Activated T-cell treated with anti-CD3 and anti-CD28 coated beads, Interleukin-2, amount 50 U/mL, for 24 hours (primary cell): ENCODE results near the gene HNRNPF.

ENCODE experiments used
- DNase-seq: peaks from one replicate; pipeline ENCODE4 v3.0.0-alpha.2; 2020
- H3K27ac Mint-ChIP-seq: 2 replicates; pipeline ENCODE4 v1.8.0; 2020; ENCODE audit warnings: mild to moderate bottlenecking, mixed read lengths
- H3K27me3 Mint-ChIP-seq: 2 replicates; pipeline ENCODE4 v1.8.0; 2020; ENCODE audit warnings: mixed read lengths
- H3K36me3 Mint-ChIP-seq: 2 replicates; pipeline ENCODE4 v1.8.0; 2020; ENCODE audit warnings: low read depth, mixed read lengths
- H3K4me1 Mint-ChIP-seq: 2 replicates; pipeline ENCODE4 v1.8.0; 2020; ENCODE audit warnings: low read depth, mixed read lengths
- H3K4me3 Mint-ChIP-seq: 2 replicates; pipeline ENCODE4 v1.8.0; 2020; ENCODE audit warnings: mild to moderate bottlenecking, moderate library complexity, mixed read lengths
- H3K9me3 Mint-ChIP-seq: 2 replicates; pipeline ENCODE4 v1.8.0; 2020; ENCODE audit warnings: mixed read lengths

HNRNPF gene

DNA sequence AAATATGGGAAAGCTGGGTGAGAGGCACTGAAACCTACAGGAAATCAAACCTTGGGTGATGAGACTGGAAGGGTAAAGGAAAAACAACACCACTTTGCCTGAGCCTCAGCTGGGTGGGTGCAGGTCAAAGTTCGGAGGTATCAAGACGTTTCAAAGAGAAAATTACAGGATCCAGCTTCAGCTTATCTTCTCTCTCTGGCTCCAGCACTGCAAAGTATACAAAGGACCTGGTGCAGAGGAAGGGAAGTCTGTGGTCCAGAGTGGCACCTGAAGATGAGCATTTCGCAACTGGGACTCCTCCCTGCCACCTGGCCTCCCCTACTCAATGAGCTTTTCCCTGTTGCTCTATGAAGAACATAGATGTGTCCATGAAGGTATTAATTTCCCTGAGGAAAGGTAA lies 44.0 kb downstream of the HNRNPF start:
- Mint-ChIP-seq H3K4me1 (peaks cover 26% of the 10 kb centered on the region), H3K36me3 (peaks cover 7% of the 10 kb centered on the region), H3K4me3 (no peak overlapping the region), H3K27me3 (no peaks in the 10 kb centered on the region), H3K27ac (no peak overlapping the region), H3K9me3 (no peaks in the 10 kb centered on the region)
- no peak for DNase-seq

DNA sequence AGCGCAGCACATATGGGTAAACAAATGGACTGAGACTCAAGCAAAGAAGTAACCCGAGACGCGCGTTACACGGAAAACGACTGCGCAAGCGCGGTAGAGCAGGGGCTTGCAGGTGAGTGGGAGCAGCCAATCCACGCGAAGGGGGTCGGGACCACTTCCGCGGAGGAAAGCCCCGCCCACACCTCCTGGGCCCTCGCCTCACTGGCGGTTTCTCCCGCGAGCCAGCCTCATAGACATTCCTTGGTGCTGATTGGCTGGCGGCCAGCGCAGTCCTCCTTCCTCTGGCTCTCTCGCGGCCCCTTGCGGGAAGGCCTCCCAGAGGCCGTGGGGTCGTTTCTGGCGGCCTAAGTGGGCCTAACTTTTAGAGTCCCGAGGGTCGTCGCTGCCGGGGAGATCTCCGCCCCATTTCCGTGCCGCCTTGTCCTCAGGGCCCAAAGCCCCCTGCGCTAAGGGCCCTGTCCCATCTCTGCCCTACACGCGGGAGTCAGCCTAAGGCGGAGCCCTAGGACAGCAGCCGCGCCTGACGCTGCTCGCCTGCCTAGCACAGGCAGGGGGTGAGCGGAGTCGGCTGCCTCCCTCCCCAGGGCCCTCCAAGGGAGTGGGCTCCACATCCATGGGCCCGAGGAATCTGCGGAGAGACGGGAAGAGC lies 46.7 kb downstream of the HNRNPF start:
- Mint-ChIP-seq H3K27me3 (no peaks in the 10 kb centered on the region), H3K27ac (peak overlapping the region; percentile 97), H3K4me3 (peak overlapping the region; percentile 91), H3K36me3 (peaks cover 7% of the 10 kb centered on the region), H3K9me3 (no peaks in the 10 kb centered on the region), H3K4me1 (peaks cover 27% of the 10 kb centered on the region)
- DNase-seq = peak; percentile 95

DNA sequence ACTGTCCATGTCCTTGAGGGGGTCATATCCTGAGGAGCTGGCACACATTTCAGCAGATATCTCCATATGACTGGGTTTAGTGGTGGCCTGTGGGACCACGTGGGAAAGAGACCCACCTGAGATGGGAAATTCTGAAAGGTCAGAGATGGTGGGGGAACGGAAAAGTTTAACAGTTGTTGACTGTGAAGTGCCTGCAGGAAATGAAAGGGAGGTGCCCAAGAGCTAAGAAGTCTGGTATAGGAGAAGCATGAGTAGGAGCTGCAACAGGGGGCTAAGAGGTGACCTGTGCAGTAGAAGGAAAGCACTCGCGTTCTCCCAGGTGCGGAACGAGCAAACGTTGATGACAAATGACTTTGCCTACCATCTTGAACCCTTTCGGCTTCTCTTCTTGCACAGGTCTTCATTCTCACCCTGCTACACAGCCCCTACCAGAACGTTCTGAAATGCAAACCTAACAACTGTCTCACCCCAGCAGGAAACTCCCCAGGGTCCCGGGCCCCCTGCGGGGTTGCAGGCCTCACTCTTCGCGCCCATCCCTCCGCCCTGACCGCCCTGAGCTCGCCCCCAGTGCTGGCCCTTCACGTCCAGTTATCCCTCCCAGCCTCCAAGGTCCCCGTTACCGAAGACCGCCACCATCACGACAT lies 47.3 kb downstream of the HNRNPF start:
- Mint-ChIP-seq H3K27me3 (no peaks in the 10 kb centered on the region), H3K9me3 (no peaks in the 10 kb centered on the region), H3K36me3 (peaks cover 7% of the 10 kb centered on the region), H3K4me3 (peak overlapping the region; percentile 91), H3K27ac (peak overlapping the region; percentile 97), H3K4me1 (peaks cover 27% of the 10 kb centered on the region)
- DNase-seq = no peak

DNA sequence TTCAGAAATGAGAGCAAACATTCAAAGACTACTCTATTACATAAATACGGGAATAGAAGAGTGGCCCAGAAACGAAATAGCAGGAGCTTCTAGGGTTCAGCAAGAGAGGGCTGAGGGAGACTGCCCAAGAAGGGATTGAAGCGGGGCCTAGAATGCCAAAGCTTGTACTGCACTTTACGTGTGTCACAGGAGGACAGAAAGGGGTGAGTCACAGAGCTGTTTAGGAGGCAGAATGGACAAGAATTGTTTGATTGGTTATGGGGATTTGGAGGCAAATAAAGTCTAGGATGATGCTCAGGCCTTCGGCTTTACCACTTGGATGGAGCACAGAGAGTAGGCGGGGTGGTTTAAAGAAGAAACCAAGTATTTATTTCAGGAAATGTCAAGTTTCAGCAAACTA lies 48.9 kb downstream of the HNRNPF start:
- no peak for DNase-seq
- H3K4me3 Mint-ChIP-seq = peak overlapping the region; percentile 8
- peak overlapping the region; percentile 12 for H3K27ac Mint-ChIP-seq
- peaks cover 38% of the 10 kb centered on the region for H3K4me1 Mint-ChIP-seq
- peaks cover 7% of the 10 kb centered on the region for H3K36me3 Mint-ChIP-seq
- no peaks in the 10 kb centered on the region for H3K9me3 Mint-ChIP-seq
- no peaks in the 10 kb centered on the region for H3K27me3 Mint-ChIP-seq

DNA sequence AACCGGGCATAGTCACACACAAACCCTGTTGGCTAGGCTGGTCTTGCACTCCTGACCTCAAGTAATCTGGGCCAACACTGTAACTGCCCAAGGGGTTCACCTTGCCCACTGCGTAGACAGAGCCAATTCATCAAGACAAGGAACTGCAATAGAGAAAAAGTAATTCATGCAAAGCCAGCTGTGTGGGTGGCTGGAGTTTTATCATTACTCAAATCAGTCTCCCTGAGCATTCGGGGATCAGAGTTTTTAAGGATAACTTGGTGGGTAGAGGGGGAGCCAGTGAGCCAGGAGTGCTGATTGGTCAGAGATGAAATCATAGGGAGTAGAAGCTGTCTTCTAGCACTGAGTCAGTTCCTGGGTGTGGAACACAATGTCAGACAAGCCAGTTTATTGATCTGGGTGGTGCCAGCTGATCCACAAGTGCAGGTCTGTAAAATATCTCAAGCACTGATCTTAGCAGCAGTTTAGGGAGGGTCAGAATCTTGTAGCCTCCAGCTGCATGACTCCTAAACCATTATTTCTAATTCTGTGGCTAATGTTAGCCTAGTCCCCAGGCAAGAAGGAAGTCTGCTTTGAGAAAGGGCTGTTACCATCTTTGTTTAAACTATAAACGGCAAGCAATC lies 53.1 kb downstream of the HNRNPF start:
- DNase-seq = no peak
- H3K27me3 Mint-ChIP-seq = peaks cover 1% of the 10 kb centered on the region
- peak overlapping the region; percentile 37 for H3K27ac Mint-ChIP-seq
- no peaks in the 10 kb centered on the region for H3K36me3 Mint-ChIP-seq
- no peak overlapping the region for H3K4me3 Mint-ChIP-seq
- H3K9me3 Mint-ChIP-seq = no peaks in the 10 kb centered on the region
- H3K4me1 Mint-ChIP-seq = peaks cover 20% of the 10 kb centered on the region

DNA sequence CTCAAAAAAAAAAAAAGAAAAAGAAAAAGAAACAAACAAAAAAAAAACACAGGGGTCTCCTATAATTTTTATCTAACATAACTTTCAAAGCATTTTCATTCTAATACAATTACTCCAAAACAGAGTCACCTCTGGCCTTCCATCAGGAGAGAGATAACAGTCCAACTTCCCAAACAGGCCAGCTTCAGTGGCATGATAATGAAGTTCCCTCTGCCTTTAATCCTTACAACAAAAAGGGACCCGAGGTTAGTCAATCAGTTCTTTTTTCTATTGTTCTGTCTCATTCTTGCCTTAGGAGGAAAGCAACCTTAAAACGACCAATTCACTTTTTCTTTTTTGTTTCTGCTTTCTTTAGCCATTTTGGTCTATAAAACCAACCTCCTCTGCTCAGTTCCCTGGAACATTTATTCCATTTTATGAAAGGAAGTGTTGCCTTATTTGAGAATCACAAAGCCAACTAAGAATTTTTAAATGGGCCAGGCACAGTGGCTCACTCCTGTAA lies 54.1 kb downstream of the HNRNPF start:
- H3K27ac Mint-ChIP-seq = no peak overlapping the region
- H3K9me3 Mint-ChIP-seq = no peaks in the 10 kb centered on the region
- H3K4me1 Mint-ChIP-seq = peaks cover 19% of the 10 kb centered on the region
- H3K36me3 Mint-ChIP-seq = no peaks in the 10 kb centered on the region
- H3K27me3 Mint-ChIP-seq = peaks cover 10% of the 10 kb centered on the region
- no peak for DNase-seq
- no peak overlapping the region for H3K4me3 Mint-ChIP-seq

DNA sequence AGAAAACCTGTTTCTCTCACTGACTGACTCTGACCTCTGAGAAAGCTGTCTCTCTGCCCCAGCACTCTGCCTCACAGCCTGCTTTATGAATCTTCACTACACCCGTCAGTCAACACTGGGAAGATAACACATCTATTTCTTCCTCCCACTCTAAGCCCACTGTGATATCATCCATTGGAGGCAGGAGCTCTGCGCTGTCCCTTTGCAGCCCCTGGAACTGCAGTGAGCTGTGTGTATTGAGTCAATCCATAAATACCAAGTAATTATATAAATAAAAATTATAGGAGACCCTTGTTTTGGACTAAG lies 54.7 kb downstream of the HNRNPF start:
- Mint-ChIP-seq H3K4me3 (no peak overlapping the region), H3K4me1 (peaks cover 19% of the 10 kb centered on the region), H3K27me3 (peaks cover 14% of the 10 kb centered on the region), H3K36me3 (no peaks in the 10 kb centered on the region), H3K27ac (no peak overlapping the region), H3K9me3 (no peaks in the 10 kb centered on the region)
- DNase-seq = no peak

DNA sequence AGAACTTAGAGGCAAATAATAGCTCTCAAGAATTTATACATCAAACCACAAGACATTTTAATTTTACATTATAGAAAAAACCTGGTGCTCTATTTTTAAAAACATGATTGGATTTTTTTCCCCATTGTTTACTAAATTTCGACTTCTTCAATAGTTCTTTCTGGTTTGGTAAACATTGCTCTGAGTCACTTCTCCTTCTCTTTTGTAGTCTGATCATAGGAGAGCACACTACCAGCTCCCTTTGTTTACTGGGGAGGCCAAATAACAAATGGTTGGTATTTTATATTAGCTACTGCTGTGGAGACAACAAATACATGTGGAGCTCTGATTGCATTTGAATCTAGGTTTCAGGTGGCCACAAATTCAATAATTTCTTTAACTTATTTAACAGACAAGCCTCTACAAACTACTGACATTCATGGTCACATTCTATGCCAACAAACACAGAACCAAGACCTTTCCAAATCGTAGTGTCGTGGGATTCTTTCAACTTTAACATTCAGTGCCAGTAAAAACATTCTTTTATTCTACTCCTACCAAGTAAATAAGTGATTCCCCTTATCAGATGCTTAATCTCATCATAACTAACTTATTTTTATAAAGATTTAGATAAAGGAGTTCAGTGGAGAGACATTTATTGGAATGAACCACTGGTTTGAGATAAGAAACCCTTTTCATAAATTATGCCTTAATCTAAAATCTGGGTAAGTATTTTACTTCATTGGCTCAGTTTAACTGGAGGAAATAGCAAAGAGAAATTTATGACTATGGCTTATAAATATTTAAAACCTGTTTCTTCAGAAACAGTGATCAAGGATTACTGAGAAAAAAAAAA lies 55.3 kb downstream of the HNRNPF start:
- no peak for DNase-seq
- Mint-ChIP-seq H3K36me3 (no peaks in the 10 kb centered on the region), H3K27me3 (peaks cover 19% of the 10 kb centered on the region), H3K27ac (no peak overlapping the region), H3K4me1 (peaks cover 19% of the 10 kb centered on the region), H3K4me3 (no peak overlapping the region), H3K9me3 (no peaks in the 10 kb centered on the region)

DNA sequence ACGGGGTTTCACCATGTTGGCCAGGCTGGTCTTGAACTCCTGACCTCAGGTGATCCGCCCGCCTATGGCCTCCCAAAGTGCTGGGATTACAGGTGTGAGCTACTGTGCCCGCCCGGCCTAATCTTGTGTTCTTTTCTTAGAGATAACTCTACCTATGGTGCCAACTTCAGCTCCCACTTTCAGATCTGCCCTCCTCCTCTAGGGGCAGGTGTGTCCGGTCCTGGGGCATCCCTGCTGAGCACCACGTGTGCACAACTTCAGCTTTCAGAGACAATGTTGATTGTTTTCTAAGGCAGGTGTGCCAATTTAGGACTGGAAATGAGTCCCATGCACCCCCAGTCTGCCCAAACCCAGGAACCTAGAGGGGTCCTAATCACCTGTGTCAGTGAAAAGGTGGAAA lies 56.0 kb downstream of the HNRNPF start:
- no peak for DNase-seq
- peaks cover 27% of the 10 kb centered on the region for H3K4me1 Mint-ChIP-seq
- no peaks in the 10 kb centered on the region for H3K9me3 Mint-ChIP-seq
- H3K4me3 Mint-ChIP-seq = no peak overlapping the region
- H3K36me3 Mint-ChIP-seq = no peaks in the 10 kb centered on the region
- H3K27me3 Mint-ChIP-seq = peaks cover 21% of the 10 kb centered on the region
- no peak overlapping the region for H3K27ac Mint-ChIP-seq

DNA sequence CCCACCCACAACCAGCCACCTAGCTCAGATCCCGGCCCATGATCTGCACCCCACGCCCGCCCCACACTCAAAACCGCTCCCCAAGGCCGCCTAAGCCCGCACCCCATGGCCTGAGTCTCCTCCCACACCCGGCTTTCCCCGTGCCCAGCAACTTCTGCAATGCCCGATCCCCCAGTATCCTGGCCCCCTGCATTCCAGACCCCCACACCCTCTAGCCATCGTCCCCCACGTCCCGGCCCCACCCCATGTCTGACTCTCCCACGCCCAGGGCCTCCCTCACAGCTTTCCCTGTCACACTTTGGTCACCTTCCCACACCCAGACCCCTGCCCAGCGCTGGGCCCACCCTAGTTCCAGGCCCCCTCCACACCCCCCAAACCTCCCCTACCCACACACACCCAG lies 57.7 kb downstream of the HNRNPF start:
- H3K27ac Mint-ChIP-seq = no peak overlapping the region
- no peaks in the 10 kb centered on the region for H3K9me3 Mint-ChIP-seq
- H3K4me1 Mint-ChIP-seq = peaks cover 24% of the 10 kb centered on the region
- H3K36me3 Mint-ChIP-seq = no peaks in the 10 kb centered on the region
- H3K4me3 Mint-ChIP-seq = no peak overlapping the region
- DNase-seq = no peak
- peaks cover 21% of the 10 kb centered on the region for H3K27me3 Mint-ChIP-seq

DNA sequence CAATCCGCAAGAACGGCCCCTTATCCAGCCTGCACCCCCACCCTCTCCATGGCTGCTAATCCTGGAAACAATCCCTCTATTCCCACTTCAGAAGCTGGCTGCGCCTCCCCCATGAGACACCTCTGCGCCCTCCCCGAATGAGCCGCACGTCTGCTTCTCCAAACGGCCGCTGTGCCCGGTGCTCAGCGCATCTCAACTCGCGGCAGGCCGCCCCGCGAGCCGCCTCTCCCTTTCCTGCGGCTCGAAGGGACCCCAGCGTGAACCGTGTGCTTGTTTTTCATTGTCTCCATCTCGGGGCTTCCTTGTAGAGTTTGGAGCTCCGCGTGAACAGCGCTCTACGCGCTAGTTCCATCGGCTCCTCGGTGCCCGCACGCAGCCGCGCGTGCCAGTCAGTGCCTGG lies 58.3 kb downstream of the HNRNPF start:
- Mint-ChIP-seq H3K9me3 (no peaks in the 10 kb centered on the region), H3K4me1 (peaks cover 18% of the 10 kb centered on the region), H3K27ac (no peak overlapping the region), H3K4me3 (no peak overlapping the region), H3K36me3 (no peaks in the 10 kb centered on the region), H3K27me3 (peaks cover 21% of the 10 kb centered on the region)
- DNase-seq = no peak

DNA sequence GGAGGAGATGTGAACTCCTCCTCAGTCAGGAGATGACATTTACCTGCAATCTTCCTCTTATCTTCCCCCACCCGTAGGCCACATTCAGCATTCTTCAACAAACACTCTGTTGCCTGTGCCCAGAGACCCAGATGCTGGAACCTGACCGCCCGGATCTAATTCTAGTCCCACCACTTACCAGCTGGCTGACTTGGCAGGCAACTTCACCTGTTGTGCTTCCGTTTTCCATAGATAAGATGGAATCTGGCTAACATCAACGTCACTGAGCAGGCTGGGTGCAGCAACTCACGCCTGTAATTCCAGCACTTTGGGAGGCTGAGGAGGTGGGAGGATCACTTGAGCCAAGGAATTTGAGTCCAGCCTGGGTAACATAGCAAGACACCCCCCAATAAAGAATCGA lies 58.8 kb downstream of the HNRNPF start:
- Mint-ChIP-seq H3K27ac (no peak overlapping the region), H3K4me3 (no peak overlapping the region), H3K4me1 (peaks cover 17% of the 10 kb centered on the region), H3K27me3 (peaks cover 21% of the 10 kb centered on the region), H3K36me3 (no peaks in the 10 kb centered on the region), H3K9me3 (no peaks in the 10 kb centered on the region)
- no peak for DNase-seq

DNA sequence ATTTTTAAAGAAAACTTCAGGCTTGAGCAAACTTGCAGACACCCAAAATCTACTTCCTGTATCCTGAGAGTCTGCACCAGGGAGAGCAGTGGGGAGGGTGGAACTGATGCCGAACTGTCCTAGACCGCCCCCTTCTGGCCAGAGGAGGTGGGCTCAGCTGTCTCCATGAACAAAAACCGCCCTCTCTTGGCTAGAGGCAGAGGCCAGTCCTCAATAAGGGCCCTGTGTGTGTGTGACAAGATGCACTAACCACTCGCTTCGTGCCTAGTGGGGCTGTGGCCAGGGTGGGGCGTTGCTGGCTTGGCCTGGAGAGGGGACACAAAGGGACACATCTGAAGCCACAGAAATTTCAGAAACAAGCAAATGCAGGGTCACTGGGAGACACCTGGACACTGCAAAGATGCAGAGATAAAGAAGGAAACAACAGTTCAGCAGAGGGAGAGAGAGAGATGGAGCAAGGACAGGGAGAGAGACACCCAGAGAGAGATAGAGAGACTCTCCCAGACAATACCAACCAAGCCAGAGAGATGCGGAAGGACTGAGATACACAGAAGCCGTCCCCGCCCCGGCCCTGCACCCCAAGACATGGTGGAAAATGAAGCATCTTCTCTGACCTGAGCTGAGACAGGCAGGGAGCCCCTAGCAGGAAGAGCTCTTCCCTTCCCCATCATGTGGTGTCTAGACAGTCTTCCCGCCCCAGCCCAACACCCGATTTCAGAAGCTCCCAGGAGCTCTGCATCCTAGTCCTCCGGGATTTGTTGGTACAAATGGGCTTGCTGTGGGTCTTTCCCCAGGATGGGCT lies 60.3 kb downstream of the HNRNPF start:
- Mint-ChIP-seq H3K4me1 (peaks cover 18% of the 10 kb centered on the region), H3K27ac (no peak overlapping the region), H3K36me3 (no peaks in the 10 kb centered on the region), H3K4me3 (no peak overlapping the region), H3K9me3 (no peaks in the 10 kb centered on the region), H3K27me3 (peaks cover 21% of the 10 kb centered on the region)
- DNase-seq = peak; percentile 87

DNA sequence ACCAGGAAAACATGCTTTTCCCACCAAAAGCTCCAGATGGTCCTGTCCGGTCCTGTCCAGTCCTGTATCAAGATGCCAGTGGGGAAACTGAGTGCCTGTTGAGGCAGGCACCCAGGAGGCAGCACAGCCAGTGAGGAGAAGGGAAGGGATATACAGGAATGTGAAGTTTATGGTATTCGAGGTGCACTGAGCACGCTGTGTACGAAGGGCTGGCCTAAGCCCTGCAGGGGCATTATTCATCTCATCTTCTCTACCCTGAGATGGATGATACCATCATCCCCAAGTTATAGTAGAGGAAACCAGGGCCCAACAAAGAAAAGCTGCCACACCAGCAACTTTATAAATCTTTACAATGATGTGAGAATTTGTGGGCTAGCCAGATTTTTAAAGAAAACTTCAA lies 61.0 kb downstream of the HNRNPF start:
- Mint-ChIP-seq H3K4me3 (no peak overlapping the region), H3K4me1 (peaks cover 18% of the 10 kb centered on the region), H3K36me3 (no peaks in the 10 kb centered on the region), H3K27me3 (peaks cover 21% of the 10 kb centered on the region), H3K9me3 (no peaks in the 10 kb centered on the region), H3K27ac (no peak overlapping the region)
- no peak for DNase-seq
